ENCODE measurements around the gene RUNX1.

Gene RUNX1

DNA sequence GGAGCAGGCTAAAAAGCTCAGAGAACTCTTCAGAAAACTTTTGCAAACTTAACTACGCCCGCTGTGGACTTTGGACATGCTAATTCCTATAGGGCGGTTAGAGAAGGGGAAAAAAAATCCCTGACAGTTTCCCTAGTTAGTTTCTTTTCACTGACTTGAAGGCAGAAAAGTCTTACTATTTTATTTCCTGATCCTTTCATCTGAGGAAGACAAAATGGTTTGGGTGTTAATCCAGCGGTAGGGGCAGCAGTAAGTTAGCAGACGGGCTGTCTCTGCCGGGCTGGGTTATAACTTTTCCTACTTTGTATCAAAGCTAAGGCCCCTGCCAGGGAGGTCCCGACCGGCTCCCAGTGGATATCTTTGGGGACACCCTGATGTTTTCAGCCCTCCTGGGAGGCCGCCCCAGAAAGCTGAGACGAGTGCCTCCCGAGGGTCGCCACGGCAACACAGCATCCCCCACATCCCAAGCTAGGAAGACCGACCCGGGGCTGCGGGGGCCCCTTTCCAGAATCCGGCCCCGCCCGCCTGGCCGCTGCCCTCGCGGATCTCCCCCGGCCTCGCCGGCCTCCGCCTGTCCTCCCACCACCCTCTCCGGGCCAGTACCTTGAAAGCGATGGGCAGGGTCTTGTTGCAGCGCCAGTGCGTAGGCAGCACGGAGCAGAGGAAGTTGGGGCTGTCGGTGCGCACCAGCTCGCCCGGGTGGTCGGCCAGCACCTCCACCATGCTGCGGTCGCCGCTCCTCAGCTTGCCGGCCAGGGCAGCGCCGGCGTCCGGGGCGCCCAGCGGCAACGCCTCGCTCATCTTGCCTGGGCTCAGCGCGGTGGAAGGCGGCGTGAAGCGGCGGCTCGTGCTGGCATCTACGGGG is 162.6 kb downstream of the RUNX1 start:
- TF ChIP-seq, protein P1, sequence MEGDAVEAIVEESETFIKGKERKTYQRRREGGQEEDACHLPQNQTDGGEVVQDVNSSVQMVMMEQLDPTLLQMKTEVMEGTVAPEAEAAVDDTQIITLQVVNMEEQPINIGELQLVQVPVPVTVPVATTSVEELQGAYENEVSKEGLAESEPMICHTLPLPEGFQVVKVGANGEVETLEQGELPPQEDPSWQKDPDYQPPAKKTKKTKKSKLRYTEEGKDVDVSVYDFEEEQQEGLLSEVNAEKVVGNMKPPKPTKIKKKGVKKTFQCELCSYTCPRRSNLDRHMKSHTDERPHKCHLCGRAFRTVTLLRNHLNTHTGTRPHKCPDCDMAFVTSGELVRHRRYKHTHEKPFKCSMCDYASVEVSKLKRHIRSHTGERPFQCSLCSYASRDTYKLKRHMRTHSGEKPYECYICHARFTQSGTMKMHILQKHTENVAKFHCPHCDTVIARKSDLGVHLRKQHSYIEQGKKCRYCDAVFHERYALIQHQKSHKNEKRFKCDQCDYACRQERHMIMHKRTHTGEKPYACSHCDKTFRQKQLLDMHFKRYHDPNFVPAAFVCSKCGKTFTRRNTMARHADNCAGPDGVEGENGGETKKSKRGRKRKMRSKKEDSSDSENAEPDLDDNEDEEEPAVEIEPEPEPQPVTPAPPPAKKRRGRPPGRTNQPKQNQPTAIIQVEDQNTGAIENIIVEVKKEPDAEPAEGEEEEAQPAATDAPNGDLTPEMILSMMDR (IDR thresholded peaks at IDR 0.05; ENCODE audit: extremely low read depth, insufficient read depth, missing control alignments): no peak
- in situ Hi-C loops (cut with MboI; ENCODE audit: low pct_unique_long_range_greater_than_20kb, low sequenced_read_pairs, unreplicated experiment): loop anchor here (25.0 kb wide), 2 partner anchors 199 to 326 kb away; no protein-coding TSS in a partner anchor
- no peak for DNase-seq (ENCODE audit: low spot score)

DNA sequence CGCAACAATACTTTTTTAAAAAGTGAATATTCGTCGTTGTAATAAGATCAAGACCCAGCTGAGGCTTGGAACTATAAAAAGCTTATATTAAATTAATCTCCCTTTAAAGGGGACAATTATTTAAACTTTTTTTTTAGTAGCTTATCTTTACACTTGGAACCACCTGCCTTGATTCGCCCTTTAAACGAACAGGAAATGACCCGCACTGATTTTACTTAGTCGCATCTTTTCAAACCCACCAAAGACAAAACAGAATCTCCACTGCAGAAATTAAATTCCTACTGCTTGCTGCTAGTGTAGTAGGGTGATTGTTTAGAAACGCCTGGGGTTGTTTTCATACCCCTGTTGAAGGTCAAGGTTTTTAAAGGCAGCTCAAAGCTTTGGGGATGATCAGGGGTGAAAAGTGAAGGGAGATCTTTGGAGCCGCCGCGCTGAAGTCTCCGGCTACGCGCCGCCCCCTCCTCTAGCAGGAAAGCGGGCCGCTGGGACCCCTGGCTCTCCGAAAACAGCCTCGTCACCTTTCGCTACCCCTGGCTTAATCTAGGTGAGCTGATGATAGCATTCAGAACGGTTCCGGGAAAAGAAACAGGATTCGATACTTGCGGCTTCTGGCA is 163.4 kb downstream of the RUNX1 start:
- TF ChIP-seq, protein P1 (IDR thresholded peaks at IDR 0.05; ENCODE audit: extremely low read depth, insufficient read depth, missing control alignments): no peak
- no peak for DNase-seq (ENCODE audit: low spot score)
- in situ Hi-C loops (cut with MboI; ENCODE audit: low pct_unique_long_range_greater_than_20kb, low sequenced_read_pairs, unreplicated experiment): loop anchor here (25.0 kb wide), 2 partner anchors 198 to 327 kb away; no protein-coding TSS in a partner anchor

DNA sequence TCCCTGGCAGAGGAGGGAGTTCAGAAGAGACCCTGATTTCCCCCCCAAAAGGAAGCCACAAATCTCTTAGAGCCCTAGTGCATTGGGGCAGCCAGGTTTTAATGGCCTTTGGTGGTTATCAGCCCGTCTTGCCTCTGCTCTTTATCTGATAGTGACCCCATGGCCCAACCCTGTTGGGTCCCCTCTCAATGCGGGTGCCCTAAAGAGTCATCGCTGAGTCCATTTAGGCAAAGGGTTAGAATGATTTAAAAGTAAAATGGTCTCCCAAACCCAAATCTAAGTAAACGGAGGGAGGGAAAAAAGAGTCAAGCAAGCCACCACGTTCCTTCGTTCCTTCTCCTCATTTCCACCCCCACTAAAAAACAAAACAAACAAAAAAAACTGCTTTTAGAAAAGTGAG is 164.0 kb downstream of the RUNX1 start:
- DNase-seq (ENCODE audit: low spot score): no peak
- in situ Hi-C loops (cut with MboI; ENCODE audit: low pct_unique_long_range_greater_than_20kb, low sequenced_read_pairs, unreplicated experiment): loop anchor here (25.0 kb wide), 2 partner anchors 198 to 327 kb away; no protein-coding TSS in a partner anchor
- TF ChIP-seq, protein P1 (IDR thresholded peaks at IDR 0.05; ENCODE audit: extremely low read depth, insufficient read depth, missing control alignments): no peak

DNA sequence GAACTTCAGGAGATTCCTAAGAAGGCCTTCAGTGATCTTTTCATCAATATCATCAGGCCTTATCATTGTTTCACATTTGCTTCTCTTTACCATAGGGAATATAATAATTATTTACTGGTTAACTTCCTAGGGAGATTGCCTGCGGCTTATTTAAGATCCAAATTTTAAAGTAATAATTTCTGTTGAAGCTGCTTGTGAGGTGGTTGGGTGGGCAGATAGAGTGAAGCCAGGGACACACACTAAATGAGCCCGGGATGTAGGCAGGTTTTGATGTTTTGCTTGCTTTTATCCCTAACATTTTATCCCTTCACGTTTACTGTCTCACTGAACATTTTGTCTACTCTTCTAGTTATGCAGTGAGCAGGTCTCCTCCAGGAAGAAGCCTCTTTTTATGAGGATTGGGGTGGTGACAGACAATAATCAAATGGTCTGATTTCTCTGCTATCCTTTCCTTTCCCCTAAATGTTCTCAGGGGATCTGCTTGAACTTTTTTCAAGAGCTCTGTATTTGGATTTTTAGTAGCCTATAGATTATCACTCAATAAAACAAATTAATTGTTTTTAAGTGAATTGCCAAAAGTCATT is 164.7 kb downstream of the RUNX1 start:
- in situ Hi-C loops (cut with MboI; ENCODE audit: low pct_unique_long_range_greater_than_20kb, low sequenced_read_pairs, unreplicated experiment): loop anchor here (25.0 kb wide), 2 partner anchors 197 to 328 kb away; no protein-coding TSS in a partner anchor
- TF ChIP-seq, protein P1 (IDR thresholded peaks at IDR 0.05; ENCODE audit: extremely low read depth, insufficient read depth, missing control alignments): no peak
- DNase-seq (ENCODE audit: low spot score): no peak

DNA sequence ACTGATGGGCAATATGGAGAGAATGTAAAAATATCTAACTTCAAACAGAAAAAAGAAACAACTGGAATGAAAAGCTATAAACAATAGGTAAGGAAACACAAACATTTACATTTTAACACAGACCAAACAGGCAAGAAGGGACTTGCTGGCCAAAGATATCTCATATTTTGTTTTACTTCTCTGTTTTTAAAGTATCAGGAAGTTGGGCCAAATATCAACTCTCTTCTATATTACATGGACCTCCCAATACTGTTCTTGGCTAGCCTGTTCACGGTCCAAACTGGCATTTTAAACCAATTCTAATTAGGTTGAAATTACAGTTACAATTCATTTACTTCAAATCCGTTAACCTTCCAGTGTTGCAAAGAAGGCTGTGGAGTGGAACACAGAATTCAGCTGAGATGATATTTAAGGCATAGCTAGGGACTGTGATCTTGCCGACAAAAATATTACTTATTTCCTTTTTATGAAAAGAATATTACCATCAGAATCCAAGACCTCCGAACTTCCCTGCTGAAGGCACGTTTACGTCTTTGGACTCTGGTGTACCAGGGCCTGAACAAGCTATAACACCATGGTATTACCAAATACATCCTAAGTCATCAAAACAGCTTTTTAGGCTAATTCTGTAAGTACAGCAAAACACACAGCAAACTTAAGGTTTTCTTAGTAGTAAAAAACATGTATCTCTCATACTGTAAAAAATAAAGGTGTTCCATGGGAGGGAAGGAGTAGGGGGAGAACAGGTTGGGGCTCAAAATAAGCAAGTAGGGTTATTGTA is 165.4 kb downstream of the RUNX1 start:
- TF ChIP-seq, protein P1 (IDR thresholded peaks at IDR 0.05; ENCODE audit: extremely low read depth, insufficient read depth, missing control alignments): no peak
- DNase-seq (ENCODE audit: low spot score): no peak
- in situ Hi-C loops (cut with MboI; ENCODE audit: low pct_unique_long_range_greater_than_20kb, low sequenced_read_pairs, unreplicated experiment): loop anchor here (25.0 kb wide), 2 partner anchors 196 to 329 kb away; no protein-coding TSS in a partner anchor

DNA sequence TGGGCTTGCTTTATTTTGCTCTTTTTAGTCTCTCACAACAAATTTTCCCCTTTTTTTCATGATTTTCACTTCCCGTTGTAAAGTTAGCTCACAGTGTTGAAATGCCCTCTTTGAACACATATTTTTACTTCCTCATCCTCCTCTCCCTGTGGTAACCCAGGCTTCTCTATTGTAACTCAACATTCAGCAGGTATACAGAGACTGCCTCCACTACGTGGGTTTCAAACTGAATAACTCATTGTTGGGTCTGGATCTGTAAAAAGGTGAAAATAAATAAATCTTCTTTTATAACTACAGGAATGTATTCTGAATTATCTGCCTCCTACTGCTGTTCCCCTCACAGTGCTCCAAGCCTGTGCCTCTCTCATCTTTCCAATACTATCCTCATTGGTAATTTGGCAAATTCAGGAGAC is 166.4 kb downstream of the RUNX1 start:
- peak; percentile 43 for DNase-seq (ENCODE audit: low spot score)
- in situ Hi-C loops (cut with MboI; ENCODE audit: low pct_unique_long_range_greater_than_20kb, low sequenced_read_pairs, unreplicated experiment): loop anchor here (25.0 kb wide), 2 partner anchors 195 to 330 kb away; no protein-coding TSS in a partner anchor
- TF ChIP-seq, protein P1 (IDR thresholded peaks at IDR 0.05; ENCODE audit: extremely low read depth, insufficient read depth, missing control alignments): no peak
